Activated CD8-positive, alpha-beta T cell treated with anti-CD3 and anti-CD28 coated beads for 36 hours (primary cell): ENCODE measurements around the gene ATP5IF1. TPM values are rescaled to one million over a fixed set of nuclear protein-coding genes. Genes with fewer than 3 reads are reported as not detected.

Experiments used
- ATAC-seq: fragments of 200-7000 bp; cut with Tn5 transposase; one replicate; pipeline ENCODE4 v1.10.0; 2021; ENCODE audit warnings: mild to moderate bottlenecking, moderate library complexity
- CTCF ChIA-PET: fragments of 350-600 bp; sonication (Branson Sonifier 250); formaldehyde crosslinking; loops from one replicate; lab custom pipeline; 2021; ENCODE audit warnings: antibody characterized with exemption; lab: Charles Lee
- POLR2A ChIA-PET: fragments of 350-600 bp; sonication (Branson Sonifier 250); formaldehyde crosslinking; loops from one replicate; lab custom pipeline; 2021; ENCODE audit warnings: antibody characterized with exemption; lab: Charles Lee
- DNase-seq: peaks from one replicate; pipeline ENCODE4 v3.0.0-alpha.2; 2020
- H3K27ac Mint-ChIP-seq: one replicate; pipeline ENCODE4 v1.8.0; 2021; ENCODE audit warnings: mild to moderate bottlenecking, mixed read lengths
- H3K27me3 Mint-ChIP-seq: one replicate; pipeline ENCODE4 v1.8.0; 2021; ENCODE audit warnings: mixed read lengths
- H3K36me3 Mint-ChIP-seq: one replicate; pipeline ENCODE4 v1.8.0; 2021; ENCODE audit warnings: low read depth, mixed read lengths
- H3K4me1 Mint-ChIP-seq: one replicate; pipeline ENCODE4 v1.8.0; 2021; ENCODE audit warnings: low read depth, mixed read lengths
- H3K4me3 Mint-ChIP-seq: one replicate; pipeline ENCODE4 v1.8.0; 2021; ENCODE audit warnings: mild to moderate bottlenecking, moderate library complexity, mixed read lengths
- H3K9me3 Mint-ChIP-seq: one replicate; pipeline ENCODE4 v1.8.0; 2021; ENCODE audit warnings: mixed read lengths
- CTCF ChIP-seq: fragments of 200-600 bp; IDR thresholded peaks from one replicate; pipeline ENCODE4 v1.8.0; 2022; ENCODE audit warnings: antibody characterized with exemption, mild to moderate bottlenecking
- intact Hi-C: fragments of 100-400 bp; cut with micrococcal nuclease; formaldehyde crosslinking; loops from one replicate; pipeline ENCODE4 v1.10.0; 2022
- total RNA-seq, 2 experiments: library from RNA; stranded (reverse); gene quantifications; one replicate each; pipeline ENCODE4 v1.2.3, GENCODE V29; 2021

The ATP5IF1 gene
- total RNA-seq, 2 experiments from 2014 or later: 169 to 170 TPM

DNA sequence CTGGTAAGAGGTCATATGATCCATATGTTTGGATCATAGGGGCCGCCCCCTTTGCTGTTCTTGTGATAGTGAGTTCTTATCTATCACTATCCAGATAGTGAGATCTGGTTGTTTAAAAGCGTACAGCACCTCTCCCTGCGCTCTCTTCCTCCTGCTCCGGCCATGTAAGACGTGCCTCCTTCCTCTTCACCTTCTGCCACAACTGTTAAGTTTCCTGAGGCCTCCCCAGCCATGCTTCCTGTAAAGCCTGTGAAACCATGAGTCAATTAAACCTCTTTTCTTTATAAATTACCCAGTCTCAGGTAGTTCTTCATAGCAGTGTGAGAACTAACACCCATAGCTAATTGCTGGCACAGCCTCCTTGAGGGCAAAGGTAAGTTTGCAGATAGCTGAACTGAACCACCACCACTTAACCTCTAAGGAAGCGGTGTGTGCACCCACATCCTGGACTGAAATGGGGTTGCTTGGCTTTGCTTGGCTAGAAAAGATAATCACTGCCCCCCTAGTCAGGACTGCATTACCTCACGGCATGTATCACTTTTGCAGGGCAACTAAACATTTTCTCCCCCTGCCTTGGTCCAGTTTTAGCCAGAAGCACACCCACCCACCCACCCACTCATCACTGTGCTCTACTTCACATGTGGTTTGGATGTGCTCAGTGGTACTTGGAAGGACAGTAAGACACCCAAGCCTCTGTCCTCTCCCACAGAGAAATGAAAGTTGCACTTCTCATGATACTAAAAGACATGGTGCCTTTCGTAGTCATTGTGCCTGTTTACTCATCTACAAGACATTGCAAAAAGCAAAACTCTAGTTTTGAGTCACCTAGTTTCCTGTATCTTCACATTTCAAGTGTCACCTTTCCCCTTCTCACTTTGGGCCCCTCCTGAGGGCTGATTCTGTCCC lies 36.3 kb upstream of the ATP5IF1 start:
- DNase-seq (peak; percentile 92), ATAC-seq (peak; percentile 88)
- ChIA-PET CTCF (interaction anchor here (0.6 to 3.3 kb wide), 4 partner anchors 9 to 112 kb away, joined by 3 to 12 read pairs (median 9); partner anchors contain the start of gene EYA3), POLR2A (interaction anchor here (0.7 to 1.6 kb wide), 10 partner anchors 13 to 308 kb away, joined by 3 to 11 read pairs (median 4); partner anchors contain the start of gene EYA3)
- no peak for TF ChIP-seq CTCF
- intact Hi-C loops: loop anchor here (1.0 kb wide), 1 partner anchor 30 kb away; no protein-coding TSS in a partner anchor
- peaks cover 43% of the 10 kb centered on the region for H3K4me1 Mint-ChIP-seq
- peak overlapping the region; percentile 97 for H3K27ac Mint-ChIP-seq
- H3K27me3 Mint-ChIP-seq: no peaks in the 10 kb centered on the region
- H3K4me3 Mint-ChIP-seq: peak overlapping the region; percentile 38
- H3K36me3 Mint-ChIP-seq: peaks cover 63% of the 10 kb centered on the region
- H3K9me3 Mint-ChIP-seq: peaks cover 11% of the 10 kb centered on the region

- intact Hi-C loops: loop anchor here (1.0 kb wide), 1 partner anchor 31 kb away; no protein-coding TSS in a partner anchor
- ChIA-PET CTCF (interaction anchor here (0.6 to 3.3 kb wide), 4 partner anchors 9 to 113 kb away, joined by 3 to 12 read pairs (median 9); partner anchors contain the start of gene EYA3), POLR2A (interaction anchor here (0.7 to 1.6 kb wide), 8 partner anchors 13 to 308 kb away, joined by 3 to 11 read pairs (median 4); partner anchors contain the start of gene EYA3)
- no peak for TF ChIP-seq CTCF
- H3K9me3 Mint-ChIP-seq: peaks cover 11% of the 10 kb centered on the region
- no peak for DNase-seq
- no peaks in the 10 kb centered on the region for H3K27me3 Mint-ChIP-seq
- peak overlapping the region; percentile 23 for H3K4me3 Mint-ChIP-seq
- H3K36me3 Mint-ChIP-seq: peaks cover 65% of the 10 kb centered on the region
- ATAC-seq: no peak
- H3K27ac Mint-ChIP-seq: peak overlapping the region; percentile 97
- peaks cover 43% of the 10 kb centered on the region for H3K4me1 Mint-ChIP-seq
These were observed 35.6 kb upstream of the ATP5IF1 start for GRCh38 chr1:28200234-28200873.

DNA sequence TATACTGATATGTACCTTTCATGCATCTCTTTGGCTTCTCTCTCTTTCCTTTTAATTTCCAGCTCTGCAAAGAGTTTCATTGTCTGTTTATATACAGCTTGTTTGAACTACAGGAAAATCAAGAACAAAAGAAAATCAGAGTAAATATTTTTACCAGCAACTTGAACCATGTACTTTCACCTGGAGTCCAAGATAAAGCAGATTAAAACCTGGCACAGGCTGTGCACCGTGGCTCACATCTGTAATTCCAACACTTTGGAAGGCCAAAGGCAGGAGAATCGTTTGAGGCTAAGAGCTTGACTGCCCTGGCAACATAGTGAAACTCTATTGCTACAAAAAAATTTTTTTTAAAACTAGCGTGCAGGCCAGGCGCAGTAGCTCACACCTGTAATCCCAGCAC lies 30.7 kb upstream of the ATP5IF1 start:
- CTCF ChIA-PET: interaction anchor here (1.3 to 2.5 kb wide), 2 partner anchors 15 to 114 kb away, joined by 6 to 17 read pairs; no protein-coding TSS in a partner anchor
- POLR2A ChIA-PET: interaction anchor here (1.1 to 1.2 kb wide), 2 partner anchors 27 to 296 kb away, joined by 3 to 4 read pairs; no protein-coding TSS in a partner anchor

DNA sequence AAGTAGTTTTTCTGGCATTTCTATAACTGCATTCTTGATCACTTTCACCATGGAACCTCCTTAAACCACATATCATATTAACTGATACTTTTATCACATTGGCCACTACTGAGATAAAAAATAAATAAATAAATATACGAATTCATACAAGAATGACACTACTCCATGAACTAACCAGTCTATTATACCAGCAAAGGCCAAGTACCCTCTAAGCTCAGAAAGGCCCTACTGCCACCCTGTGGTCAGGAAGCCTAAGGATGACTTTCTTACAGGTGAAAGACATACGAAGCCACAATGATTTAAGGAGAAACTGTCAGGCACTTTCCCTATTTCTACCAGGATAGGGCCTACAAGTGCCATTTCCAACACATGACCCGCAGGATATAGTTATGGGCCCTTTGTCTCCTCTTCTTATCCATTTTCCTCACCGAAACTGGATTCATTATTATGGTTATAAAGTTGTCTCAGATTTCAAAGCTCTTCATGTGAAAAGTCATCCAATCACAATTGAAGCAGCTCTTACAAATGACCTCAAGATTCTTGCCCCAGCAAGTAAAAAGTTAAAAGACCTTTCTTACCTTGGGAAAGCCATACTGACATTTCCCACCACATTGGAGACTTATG lies 27.0 kb upstream of the ATP5IF1 start:
- Mint-ChIP-seq H3K4me1 (peaks cover 3% of the 10 kb centered on the region), H3K27me3 (no peaks in the 10 kb centered on the region), H3K27ac (no peak overlapping the region), H3K4me3 (no peak overlapping the region), H3K36me3 (peaks cover 26% of the 10 kb centered on the region), H3K9me3 (no peaks in the 10 kb centered on the region)
- peak; percentile 88 for ATAC-seq
- intact Hi-C loops: loop anchor here (2.0 kb wide), 1 partner anchor 118 kb away; no protein-coding TSS in a partner anchor
- DNase-seq: peak; percentile 82
- peak; percentile 81 for TF ChIP-seq CTCF
- POLR2A ChIA-PET: interaction anchor here (0.6 to 2.7 kb wide), 4 partner anchors 12 to 847 kb away, joined by 3 to 12 read pairs (median 4); partner anchors contain the start of gene EYA3
- CTCF ChIA-PET: interaction anchor here (0.6 to 7.6 kb wide), 38 partner anchors 9 to 266 kb away, joined by 3 to 149 read pairs (median 4); partner anchors contain the start of genes ATP5IF1, EYA3 and XKR8

More for the DNA sequence above, 30.7 kb upstream of the ATP5IF1 start:
- Mint-ChIP-seq H3K9me3 (no peaks in the 10 kb centered on the region), H3K27ac (no peak overlapping the region), H3K27me3 (no peaks in the 10 kb centered on the region), H3K4me1 (peaks cover 14% of the 10 kb centered on the region), H3K36me3 (peaks cover 44% of the 10 kb centered on the region), H3K4me3 (no peak overlapping the region)
- no peak for DNase-seq
- ATAC-seq: no peak
- no peak for TF ChIP-seq CTCF
- intact Hi-C loops: no loop called here
